NCI-H2081 treated with DMSO at 0.1 percent for 48 hours (cell line): ENCODE data around the gene UNC93A.

Experiments used
- DNase-seq: peaks from one replicate; lab custom pipeline; 2025; lab: John Stamatoyannopoulos, UW

The UNC93A gene

DNA sequence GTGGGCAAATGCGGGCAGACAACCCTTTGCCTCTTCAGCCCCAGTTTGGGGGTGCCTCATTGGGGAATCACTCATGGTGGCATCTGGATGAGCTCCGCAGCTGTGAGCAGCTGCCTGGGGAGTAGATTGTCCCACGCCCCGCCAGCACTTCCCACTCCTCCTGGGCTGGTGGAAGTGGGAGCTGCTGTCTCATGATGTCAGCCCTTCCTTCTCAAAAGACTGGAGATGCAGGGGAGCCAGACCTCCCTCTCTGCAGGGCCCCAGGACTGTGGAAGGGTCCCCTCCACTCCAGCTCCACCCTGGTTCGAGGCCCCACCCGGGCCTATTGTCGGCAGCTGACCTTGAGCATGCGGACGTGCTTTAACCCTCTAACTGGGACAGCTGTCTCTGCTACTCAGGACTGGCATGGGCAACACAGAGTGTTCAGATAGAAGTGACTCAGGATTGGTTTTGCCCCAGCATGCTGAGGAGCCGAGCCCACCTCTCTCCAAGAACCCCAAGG lies 2.0 kb downstream of the UNC93A start:
- no peak for DNase-seq

DNA sequence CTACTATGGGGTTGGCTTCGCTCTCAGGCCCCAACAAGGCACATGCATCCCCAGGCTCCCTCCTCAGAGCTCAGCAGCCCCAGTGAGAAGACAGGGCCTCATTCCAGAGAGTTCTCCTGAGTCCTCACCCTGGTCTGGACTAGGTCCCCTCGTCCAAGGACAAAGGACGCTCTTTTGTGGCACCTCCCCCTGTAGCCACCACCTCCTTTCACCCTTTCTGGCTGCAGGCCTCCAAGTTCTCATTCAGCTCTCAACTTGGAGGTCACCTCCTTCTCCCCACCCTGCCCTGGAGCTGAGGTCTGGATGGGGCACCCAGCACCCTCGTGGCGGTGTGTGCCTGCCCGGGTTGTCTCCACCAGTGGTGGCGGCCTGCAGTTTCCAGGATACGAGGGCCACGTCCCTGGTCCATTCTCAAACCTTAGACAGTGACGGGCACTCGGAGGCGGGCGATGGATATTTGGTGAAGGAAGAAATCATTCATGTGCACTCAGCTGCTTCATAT lies 2.5 kb downstream of the UNC93A start:
- no peak for DNase-seq

DNA sequence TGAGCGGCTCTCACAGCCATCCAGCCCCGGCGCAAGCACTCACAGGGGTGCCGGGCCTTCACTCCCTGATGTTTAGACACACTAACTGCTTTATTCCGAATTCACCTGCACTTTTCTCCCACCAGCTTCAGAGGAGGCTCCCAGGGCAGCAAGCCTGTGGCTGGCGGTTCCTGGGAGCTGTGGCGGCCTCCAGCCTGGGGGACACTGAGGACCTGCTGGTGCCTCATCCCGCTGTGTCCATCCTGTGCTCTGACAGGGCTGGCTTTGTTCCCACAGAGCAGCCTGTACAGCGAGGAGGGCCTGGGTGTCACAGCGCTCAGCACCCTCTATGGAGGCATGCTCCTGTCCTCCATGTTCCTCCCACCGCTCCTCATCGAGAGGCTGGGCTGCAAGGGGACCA lies 3.1 kb downstream of the UNC93A start:
- DNase-seq = no peak

DNA sequence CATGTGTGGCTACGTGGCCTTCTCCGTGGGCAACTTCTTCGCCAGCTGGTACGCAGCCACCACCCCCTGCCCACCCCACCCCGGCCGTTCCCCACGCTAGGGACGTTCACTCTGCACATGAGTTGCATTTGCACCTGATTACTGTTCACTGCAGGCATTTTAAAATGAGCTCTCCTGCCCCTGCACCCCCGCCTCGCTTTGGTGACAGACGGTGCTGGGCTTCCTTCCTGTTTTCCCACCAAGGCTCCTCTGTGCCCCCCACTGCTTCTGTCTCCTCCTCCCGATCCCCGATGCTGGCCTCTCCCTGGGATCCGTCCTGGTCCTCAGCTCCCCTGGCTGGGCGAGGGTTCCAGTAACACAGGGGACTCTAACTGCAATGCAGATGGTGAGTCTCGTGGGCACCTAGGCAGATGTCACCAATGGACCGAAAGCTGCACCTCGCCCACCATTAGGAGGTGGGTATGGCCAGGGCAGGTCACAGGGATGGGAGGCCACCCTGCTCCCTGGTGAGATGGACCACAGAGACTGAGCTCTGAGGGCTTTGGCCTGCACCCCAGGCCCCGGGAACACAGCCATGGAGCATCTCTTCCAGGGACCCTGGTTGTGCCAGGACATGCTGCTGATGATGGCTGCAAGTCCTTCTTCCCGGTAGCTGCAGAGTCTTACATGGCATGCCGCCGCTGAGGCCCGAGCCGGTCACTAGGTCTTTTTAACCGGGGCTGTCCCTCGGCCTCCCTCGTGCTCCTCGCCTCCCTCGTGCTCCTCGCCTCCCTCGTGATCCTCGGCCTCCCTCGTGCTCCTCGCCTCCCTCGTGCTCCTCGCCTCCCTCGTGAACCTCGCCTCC lies 3.8 kb downstream of the UNC93A start:
- DNase-seq = no peak

DNA sequence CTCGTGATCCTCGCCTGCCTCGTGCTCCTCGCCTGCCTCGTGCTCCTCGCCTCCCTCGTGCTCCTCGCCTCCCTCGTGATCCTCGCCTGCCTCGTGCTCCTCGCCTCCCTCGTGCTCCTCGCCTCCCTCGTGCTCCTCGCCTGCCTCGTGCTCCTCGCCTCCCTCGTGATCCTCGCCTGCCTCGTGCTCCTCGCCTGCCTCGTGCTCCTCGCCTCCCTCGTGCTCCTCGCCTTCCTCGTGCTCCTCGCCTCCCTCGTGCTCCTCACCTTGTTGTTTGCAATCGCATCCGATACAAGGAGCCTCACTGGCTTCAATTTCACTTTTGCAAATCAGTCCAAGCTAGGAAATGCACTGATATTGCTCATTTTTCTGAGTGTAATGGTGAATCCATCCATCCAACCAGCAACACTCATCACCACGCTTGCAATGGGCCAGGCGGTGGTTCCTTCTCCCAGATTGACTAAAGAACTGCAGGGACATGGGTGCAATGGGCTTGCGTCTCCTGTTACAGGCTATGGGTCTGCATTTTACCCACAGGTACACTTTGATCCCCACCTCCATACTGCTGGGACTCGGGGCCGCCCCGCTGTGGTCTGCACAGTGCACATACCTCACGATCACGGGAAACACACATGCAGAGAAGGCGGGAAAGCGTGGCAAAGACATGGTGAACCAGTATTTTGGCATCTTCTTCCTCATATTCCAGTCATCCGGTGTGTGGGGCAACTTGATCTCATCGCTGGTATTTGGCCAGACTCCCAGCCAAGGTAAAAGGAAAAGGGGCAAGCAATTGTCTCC lies 4.6 kb downstream of the UNC93A start:
- DNase-seq = no peak

DNA sequence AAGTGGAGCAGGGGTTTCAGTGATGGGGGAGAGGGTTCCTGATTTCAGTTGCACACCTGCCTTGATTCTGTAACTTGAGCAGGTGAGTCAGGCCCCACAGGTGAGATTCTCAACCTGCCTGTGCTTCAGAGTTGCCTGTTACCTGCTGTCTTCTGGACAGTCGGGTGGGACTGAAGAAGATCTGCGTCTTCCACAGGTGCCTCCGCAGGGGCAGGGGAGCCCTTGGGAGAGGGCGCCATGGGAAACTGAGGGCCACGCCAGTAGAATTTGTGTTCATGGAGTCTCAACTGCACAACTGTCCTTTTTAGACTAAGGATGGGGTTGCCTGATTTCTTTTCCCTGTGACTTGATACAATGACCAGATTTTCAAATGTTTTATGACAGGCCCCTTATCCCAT lies 5.2 kb downstream of the UNC93A start:
- DNase-seq = no peak

DNA sequence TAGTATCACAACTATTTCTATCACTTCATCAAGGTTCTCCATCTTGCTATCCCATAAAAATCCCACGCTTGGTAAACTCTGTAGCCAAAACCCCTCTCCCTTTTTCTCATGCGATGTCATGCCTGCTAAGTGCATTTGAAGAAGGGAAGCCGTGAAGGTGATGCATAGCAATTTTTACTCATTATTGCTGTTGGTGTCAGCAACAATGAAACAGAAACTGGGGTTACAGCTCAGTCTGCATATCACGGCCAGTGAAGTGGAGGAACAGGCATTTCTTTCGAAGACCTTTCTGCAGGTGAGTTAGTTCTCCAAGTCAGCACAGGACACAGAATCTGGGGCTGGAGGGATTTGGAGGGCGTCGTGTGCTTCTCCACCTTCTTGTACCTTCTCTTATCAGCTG lies 5.8 kb downstream of the UNC93A start:
- DNase-seq = no peak

DNA sequence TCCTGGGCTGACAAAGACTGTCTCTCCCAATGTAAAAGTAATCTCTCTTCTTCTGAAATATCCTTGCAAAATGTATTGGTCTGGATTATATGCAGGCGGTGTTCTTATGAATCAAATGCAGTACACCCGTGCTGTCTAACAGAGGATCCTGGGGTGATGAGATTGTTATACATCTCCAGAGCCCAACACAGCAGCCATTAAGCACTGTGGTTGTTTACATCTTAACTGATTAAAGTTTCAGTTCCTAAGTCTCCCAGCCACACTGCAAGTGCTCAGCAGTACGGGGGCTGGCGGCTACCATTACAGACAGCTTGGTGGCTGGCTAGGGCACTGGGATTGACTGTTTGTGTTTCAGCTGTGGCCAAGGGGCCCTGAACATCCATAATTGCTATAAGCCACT lies 7.0 kb downstream of the UNC93A start:
- no peak for DNase-seq

DNA sequence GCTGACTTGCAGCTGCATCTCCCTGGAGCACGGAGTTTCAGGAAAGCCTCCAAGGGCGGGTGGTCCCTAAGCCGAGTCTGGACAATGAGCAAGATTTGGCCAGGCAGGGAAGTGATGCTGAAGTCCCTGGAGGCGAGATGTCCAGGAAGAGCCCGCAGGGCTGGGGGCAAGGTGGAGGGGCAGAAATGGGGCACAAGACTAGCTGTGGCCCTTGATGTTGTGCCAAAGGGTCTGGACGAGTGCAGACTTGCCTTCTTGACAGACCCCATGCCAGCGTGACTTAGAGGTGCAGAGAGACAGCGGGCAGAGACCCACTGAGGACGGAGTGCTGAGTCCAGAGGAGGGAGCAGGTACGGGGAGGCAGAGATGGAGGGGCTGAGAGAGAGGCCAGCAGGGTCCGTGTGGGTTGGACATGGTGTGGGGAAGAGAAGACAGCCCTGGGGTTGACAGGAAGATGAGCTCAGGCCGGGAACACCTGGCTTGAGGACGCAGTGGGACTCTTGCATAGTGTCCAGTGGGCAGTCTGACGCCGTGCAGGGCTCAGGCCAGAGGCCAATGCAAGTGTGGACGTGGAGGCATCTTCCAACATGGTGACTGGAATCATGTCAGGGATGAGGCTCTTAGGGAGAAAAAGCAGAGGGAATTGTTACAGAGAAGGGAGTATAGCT lies 8.7 kb downstream of the UNC93A start:
- no peak for DNase-seq

DNA sequence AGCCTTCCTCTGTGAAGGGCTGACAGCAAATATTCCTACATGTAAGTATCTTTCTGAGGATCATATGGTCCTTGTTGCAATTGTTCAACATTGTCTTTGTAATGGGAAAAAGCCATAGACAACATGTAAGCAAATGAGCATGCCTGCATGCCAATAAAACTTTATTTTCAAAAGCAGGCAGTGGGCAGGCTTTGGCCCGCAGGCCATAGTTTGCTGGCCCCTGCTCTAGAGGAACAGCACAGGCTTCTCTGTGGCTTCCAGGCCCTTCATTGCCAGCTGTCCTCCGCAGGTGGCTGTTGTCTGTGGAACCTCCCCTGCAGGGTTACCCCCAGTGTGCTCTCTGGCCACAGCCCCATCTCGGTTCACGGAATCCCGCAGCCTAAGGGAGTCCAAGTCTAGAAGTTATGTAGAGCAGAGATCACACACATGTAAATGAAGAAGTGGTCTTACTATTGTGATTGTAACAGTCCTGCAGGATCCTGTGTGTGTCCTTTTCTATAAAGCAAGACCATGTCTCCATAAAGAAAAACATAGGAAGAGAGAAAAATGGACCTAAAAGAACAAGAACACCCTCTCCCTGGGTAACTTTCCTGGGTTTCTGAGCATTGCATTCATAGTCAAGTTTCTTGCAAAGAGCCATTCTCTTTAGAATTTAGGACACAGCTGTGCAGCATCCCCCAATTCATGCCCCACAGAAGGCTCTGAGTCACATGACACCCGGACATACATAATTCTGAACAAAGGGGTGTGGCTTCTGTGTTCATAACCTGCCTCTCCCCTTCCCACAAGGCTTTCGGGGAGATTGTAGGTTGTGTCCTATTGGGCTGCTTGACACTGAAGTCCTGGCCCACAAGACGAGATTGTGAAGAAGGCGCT lies 10.0 kb downstream of the UNC93A start:
- DNase-seq = no peak

DNA sequence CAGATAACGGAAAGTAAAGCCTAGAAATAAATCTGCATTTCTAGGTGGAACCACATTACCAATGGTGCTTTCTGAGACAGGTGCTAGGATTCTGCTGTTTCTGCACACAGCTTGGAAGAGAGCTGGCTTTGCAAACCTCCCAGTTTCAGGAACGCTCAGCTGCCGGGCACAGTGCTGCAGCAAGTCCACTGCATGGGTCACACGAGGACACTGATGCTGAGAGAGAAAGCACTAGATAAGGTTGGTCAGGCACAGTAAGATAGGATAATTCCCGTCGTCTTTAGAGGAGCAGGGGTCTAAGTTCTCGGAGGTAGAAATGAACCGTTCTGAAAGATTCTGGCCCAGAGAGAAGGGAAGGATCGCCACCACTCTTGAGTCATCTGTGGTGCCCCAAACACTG lies 11.0 kb downstream of the UNC93A start:
- no peak for DNase-seq

DNA sequence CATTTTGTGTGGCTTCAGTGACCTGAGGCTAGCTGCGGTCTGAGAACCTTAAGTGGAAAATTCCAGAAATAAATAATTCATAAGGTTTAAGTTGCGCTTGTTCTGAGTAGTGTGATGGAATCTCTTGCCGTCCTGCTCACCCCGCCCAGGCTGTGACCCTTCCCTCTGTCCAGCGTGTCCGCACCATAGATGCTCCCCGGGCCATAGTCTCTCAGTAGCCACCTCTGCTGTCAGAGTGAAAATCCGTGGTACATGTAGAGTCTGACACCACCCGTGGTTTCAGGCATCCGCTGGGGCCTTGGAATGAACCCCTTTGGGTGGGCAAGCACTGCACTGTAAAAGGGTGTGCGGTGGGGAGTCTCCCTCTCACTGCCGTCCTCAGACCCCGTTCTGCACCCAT lies 11.7 kb downstream of the UNC93A start:
- no peak for DNase-seq

DNA sequence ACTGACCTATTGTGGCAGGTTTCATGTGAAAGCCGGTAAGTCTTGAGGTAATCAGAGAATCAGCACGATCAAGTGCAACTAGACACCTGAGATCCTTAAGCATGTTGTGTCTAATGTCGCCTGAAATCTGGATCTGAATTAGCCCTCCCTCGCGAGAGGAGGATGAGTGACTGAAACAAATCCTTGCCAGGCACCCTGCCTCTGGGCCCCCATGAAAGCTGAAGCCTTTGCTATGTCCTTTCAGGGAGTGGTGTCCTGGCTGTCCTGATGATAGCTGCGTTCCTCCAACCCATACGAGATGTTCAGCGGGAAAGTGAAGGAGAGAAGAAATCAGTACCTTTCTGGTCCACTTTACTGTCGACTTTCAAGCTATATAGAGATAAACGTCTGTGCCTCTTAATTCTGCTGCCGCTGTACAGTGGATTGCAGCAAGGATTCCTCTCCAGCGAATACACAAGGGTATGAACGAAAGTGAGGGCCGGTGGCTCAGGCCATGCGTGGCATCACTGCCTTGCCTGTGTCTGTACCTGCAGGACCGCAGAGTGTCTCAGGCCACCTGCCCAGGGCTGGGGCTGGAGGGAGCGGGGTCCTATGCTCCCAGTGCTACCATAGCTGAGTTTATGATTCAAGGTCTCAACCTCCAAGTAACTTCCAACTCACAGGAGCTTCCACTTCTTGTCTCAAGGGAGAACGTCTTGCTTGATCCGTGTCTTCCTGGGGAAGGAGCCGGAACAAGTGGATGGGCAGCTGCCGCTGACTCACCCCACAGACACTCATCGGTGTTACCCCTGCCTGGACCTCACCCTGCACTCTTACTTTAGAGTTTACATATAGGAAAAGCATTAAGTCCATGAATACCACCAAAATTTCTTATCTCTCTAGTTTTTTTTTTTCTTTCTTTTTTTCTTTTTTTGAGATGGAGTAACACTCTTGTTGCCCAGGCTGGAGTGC lies 12.8 kb downstream of the UNC93A start:
- DNase-seq = no peak

DNA sequence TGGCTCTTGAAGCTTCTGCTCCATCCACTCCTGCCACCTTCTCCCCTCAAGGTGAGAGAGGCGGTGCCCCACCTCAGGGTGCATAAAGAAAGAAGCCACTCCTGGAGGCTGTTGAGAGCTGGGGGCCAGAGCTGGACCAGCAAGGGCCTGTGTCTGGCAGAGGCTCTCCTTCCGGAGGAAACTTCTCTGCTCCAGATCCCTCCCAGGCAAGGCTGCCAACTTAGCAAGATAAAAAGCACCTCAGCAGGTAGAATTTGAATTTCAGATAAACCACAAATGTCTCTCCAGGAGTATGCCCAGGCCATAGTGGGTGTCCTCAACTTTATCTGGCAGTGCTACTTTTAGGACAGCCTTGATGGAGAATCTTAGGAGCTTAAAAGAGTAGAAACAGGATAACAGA lies 13.8 kb downstream of the UNC93A start:
- DNase-seq = no peak

DNA sequence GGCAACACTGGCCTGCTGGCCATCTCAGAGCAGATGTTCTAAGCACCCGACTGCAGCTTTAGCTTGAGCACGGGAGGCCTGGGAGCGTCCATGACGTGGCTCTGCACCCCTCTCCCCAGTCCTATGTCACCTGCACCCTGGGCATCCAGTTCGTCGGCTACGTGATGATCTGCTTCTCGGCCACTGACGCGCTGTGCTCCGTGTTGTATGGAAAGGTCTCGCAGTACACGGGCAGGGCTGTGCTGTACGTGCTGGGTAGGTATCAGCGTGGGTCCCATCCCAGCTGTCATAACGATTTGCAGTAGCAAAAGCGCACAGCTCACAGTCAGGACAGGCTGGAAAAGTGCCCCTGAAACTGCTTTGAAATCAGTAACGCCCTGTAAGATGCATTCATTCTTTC lies 14.7 kb downstream of the UNC93A start:
- no peak for DNase-seq

DNA sequence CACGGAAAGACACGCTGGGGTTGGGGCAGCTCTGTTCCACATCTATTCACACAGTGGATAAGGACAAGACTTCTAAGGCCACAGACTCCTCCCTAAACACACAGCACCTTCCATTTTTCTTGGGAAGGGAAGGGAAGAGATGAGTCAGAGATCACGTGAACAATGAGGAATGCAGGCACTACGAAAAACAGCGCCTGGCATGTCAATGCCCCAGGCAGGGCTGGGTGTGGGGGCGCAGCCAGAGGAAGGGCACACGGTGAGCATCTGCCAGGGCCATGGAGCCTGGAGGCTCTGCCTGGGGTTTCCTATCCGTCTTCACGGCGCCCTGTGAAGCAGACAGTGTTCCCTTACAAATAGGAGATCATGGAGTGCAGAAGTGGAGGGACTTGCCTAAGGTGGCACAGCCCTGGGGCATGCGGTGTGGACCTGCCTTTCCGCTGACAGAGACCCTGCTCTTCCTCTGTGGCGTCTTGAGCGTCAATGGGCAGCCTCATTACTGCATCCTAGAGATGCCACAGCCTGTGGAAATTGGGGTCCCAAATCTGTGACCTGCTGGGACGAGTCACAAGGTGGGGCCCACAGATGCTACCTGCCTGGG lies 15.4 kb downstream of the UNC93A start:
- no peak for DNase-seq

DNA sequence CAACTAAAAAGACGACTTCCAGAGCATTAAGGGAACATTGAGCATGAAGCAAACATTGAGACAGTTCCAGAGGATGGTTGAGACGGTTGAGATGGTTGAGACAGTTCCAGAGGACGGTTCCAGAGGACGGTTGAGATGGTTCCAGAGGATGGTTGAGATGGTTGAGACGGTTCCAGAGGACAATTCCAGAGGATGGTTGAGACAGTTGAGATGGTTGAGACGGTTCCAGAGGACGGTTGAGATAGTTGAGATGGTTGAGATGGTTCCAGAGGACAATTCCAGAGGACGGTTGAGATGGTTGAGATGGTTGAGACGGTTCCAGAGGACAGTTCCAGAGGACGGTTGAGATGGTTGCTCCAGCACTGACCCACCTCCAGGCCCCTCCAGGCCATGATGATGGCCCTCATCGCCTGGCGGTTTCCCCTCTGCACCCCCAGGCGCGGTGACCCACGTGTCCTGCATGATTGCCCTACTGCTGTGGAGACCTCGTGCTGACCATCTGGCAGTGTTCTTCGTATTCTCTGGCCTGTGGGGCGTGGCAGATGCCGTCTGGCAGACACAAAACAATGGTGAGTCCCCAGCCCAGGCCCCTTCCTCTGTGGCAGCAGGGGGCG lies 16.3 kb downstream of the UNC93A start:
- DNase-seq = no peak

DNA sequence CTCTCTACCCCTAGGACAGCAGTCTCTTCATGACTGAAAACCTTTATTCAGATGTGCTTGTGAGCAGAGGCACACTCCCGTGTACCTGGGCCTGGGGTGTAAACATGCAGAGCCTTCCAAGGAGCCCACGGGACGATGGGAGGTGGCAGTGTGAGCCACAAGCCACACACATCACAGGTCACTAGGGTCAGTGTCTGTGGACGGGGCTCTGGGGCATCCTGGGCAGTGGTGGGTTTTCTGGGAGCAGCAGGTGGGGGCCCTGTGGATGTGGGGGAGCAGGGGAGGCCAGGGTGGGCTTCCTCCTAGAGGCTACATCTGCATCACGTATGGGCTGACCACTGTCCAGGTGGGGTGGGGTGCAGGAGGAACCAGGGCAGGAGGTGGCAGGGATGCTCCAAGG lies 17.1 kb downstream of the UNC93A start:
- DNase-seq = no peak
